ENCODE measurements around the gene HDGFL2. TPM values are rescaled to one million over a fixed set of nuclear protein-coding genes. Genes with fewer than 3 reads are reported as not detected.

The HDGFL2 gene
- total and polyA plus RNA-seq, 8 donors, result 12.8 to 32.9 (median 18.3) TPM

- Histone ChIP-seq H3K27ac (peak overlapping the region in 3 of 4 donors; percentile 64 to 70 (median 64)), H3K4me1 (peaks cover 0 to 10% (median 3%) of the 10 kb centered on the region in 3 donors), H3K36me3 (peaks cover 0 to 15% (median 12%) of the 10 kb centered on the region in 3 donors), H3K9me3 (no peaks in the 10 kb centered on the region), H3K4me3 (peak overlapping the region; percentile 35 to 58 (median 50)), H3K27me3 (no peaks in the 10 kb centered on the region)
- intact Hi-C loops (cut with DNase I), result no loop called here
- TF ChIP-seq CTCF (IDR thresholded peaks at IDR 0.05), result no peak
- DNase-seq (peak in 2 of 6 donors; percentile 74 to 83), ATAC-seq (peak; percentile 35 to 49 (median 48)), FAIRE-seq (no peak)
- 2% methylated on average over 29 to 41 of the region's 53 CpGs for WGBS, 2 donors
Observed at GRCh38 chr19:4456843-4457653, 15.0 kb upstream of the HDGFL2 start.

- DNase-seq, result peak; percentile 94 to 99 (median 98)
- Histone ChIP-seq H3K27ac (peak within 1 kb of the TSS in 3 of 4 donors; percentile 64 to 70 (median 64)), H3K27me3 (no peaks in the 10 kb centered on the region), H3K4me3 (peak within 1 kb of the TSS; percentile 35 to 58 (median 50)), H3K4me1 (peaks cover 0 to 10% (median 3%) of the 10 kb centered on the region in 3 donors), H3K9me3 (no peaks in the 10 kb centered on the region), H3K36me3 (peaks cover 0 to 7% (median 4%) of the 10 kb centered on the region in 3 donors)
- intact Hi-C loops (cut with DNase I), result no loop called here
- ATAC-seq, result peak; percentile 93 to 95 (median 94)
- TF ChIP-seq CTCF (IDR thresholded peaks at IDR 0.05), result no peak
- WGBS, 2 donors, result 9 to 10% methylated on average over 47 to 52 of the region's 52 CpGs
- no peak for FAIRE-seq
Observed at GRCh38 chr19:4457654-4458395, 14.3 kb upstream of the HDGFL2 start, which contains the start of gene UBXN6. UBXN6 (minus strand) TSS chr19:4457794; CDS start chr19:4457697, 97 bp downstream.

- Histone ChIP-seq H3K9me3 (no peaks in the 10 kb centered on the region), H3K36me3 (no peaks in the 10 kb centered on the region), H3K4me1 (no peaks in the 10 kb centered on the region), H3K27ac (no peak overlapping the region), H3K27me3 (no peaks in the 10 kb centered on the region), H3K4me3 (no peak overlapping the region)
- no peak for DNase-seq
- TF ChIP-seq CTCF (IDR thresholded peaks at IDR 0.05), result no peak
- WGBS, 2 donors, result 71 to 76% methylated on average over 8 of the region's 8 CpGs
- ATAC-seq, result no peak
- intact Hi-C loops (cut with DNase I), result no loop called here
- FAIRE-seq, result no peak
Observed at GRCh38 chr19:4464815-4465581, 7.1 kb upstream of the HDGFL2 start.

- Histone ChIP-seq H3K4me1 (no peaks in the 10 kb centered on the region), H3K36me3 (no peaks in the 10 kb centered on the region), H3K27ac (no peak overlapping the region), H3K4me3 (no peak overlapping the region), H3K27me3 (no peaks in the 10 kb centered on the region), H3K9me3 (no peaks in the 10 kb centered on the region)
- ATAC-seq (no peak), FAIRE-seq (no peak), DNase-seq (no peak)
- TF ChIP-seq CTCF (IDR thresholded peaks at IDR 0.05), result no peak
- WGBS, 2 donors, result 89 to 96% methylated on average over 3 of the region's 3 CpGs
- intact Hi-C loops (cut with DNase I), result no loop called here
Observed at GRCh38 chr19:4467835-4468234, 4.3 kb upstream of the HDGFL2 start.

Measured in pancreas (tissue), 10 donors.